Measurements from ENCODE around the gene XCR1.
A peak's percentile ranks its signal among the peaks of the same experiment; 100 is the strongest.
"Not testable (repeated sequence)": the region's sequence is repeated elsewhere in the genome, so short reads cannot be mapped to it uniquely, and the experiment has no call there.

XCR1 gene

GRCh38 chr3:46006238-46007032, 20.8 kb downstream of the XCR1 start:
- H3K4me3 ChIP-seq (ENCODE audit: low read length) = no peak overlapping the region
- no peak for TF ChIP-seq CTCF (conservative IDR thresholded peaks at IDR 0.05; ENCODE audit: low read depth, low read length)
- DNase-seq (ENCODE audit: low read depth) = no peak

GRCh38 chr3:46003706-46004105, 23.6 kb downstream of the XCR1 start:
- H3K4me3 ChIP-seq (ENCODE audit: low read length); DNase-seq (ENCODE audit: low read depth): not testable (repeated sequence)

- DNase-seq (ENCODE audit: low read depth) = no peak
- TF ChIP-seq CTCF (conservative IDR thresholded peaks at IDR 0.05; ENCODE audit: low read depth, low read length) = no peak
- H3K4me3 ChIP-seq (ENCODE audit: low read length) = no peak overlapping the region
Observed at GRCh38 chr3:46001178-46001577, 26.1 kb downstream of the XCR1 start.

GRCh38 chr3:45997942-45998341, 29.3 kb downstream of the XCR1 start:
- no peak for DNase-seq (ENCODE audit: low read depth)
- no peak for TF ChIP-seq CTCF (conservative IDR thresholded peaks at IDR 0.05; ENCODE audit: low read depth, low read length)
- no peak overlapping the region for H3K4me3 ChIP-seq (ENCODE audit: low read length)

GRCh38 chr3:45997499-45997898, 29.8 kb downstream of the XCR1 start:
- DNase-seq (ENCODE audit: low read depth); H3K4me3 ChIP-seq (ENCODE audit: low read length): not testable (repeated sequence)

- DNase-seq (ENCODE audit: low read depth) = peak; percentile 45
- peak within 1 kb of the TSS; percentile 91 for H3K4me3 ChIP-seq (ENCODE audit: low read length)
- no peak for TF ChIP-seq CTCF (conservative IDR thresholded peaks at IDR 0.05; ENCODE audit: low read depth, low read length)
Observed at GRCh38 chr3:45995236-45996192, 31.8 kb downstream of the XCR1 start, which contains the start of gene FYCO1. Gene FYCO1 (minus strand): TSS chr3:45995824. CDS start chr3:45984910, 10,914 bp downstream.

GRCh38 chr3:45994419-45995235, 32.7 kb downstream of the XCR1 start:
- TF ChIP-seq CTCF (conservative IDR thresholded peaks at IDR 0.05; ENCODE audit: low read depth, low read length) = no peak
- no peak for DNase-seq (ENCODE audit: low read depth)
- H3K4me3 ChIP-seq (ENCODE audit: low read length) = peak overlapping the region; percentile 91

All from retinal pigment epithelial cell (primary cell).